Neural cell (in vitro differentiated cells): ENCODE data around the gene RAI1. TPM values are rescaled to one million over a fixed set of nuclear protein-coding genes. Genes with fewer than 3 reads are reported as not detected.
"Not testable (repeated sequence)": the region's sequence is repeated elsewhere in the genome, so short reads cannot be mapped to it uniquely, and the experiment has no call there.

Experiments used
- H2AFZ ChIP-seq: fragments of 200-600, 300-800 bp; sonication (generic), shearing (Covaris generic); 2 replicates; pipeline ENCODE4 v1.6.0; 2014; ENCODE audit warnings: low read depth, mild to moderate bottlenecking, antibody characterized with exemption, low read length, moderate library complexity
- H3F3A ChIP-seq: fragments of 200-600 bp; shearing (Covaris generic); 2 replicates; pipeline ENCODE4 v1.6.1; 2016; ENCODE audit warnings: mild to moderate bottlenecking, moderate library complexity, mixed read lengths, antibody characterized with exemption, low read length; ENCODE audit not compliant: insufficient read depth, poor library complexity, severe bottlenecking
- H3K27ac ChIP-seq: fragments of 200-600, 300-800 bp; sonication (generic), shearing (Covaris generic); 2 replicates; pipeline ENCODE4 v1.5.1; 2014; ENCODE audit warnings: mild to moderate bottlenecking, low read length, moderate library complexity
- H3K27me3 ChIP-seq: fragments of 300-800, 200-600 bp; sonication (generic), shearing (Covaris generic); 2 replicates; pipeline ENCODE4 v1.6.0; 2014; ENCODE audit warnings: mild to moderate bottlenecking, low read depth, low read length, moderate library complexity; ENCODE audit not compliant: insufficient read depth
- H3K36me3 ChIP-seq: fragments of 300-800, 200-600 bp; sonication (generic), shearing (Covaris generic); 2 replicates; pipeline ENCODE4 v1.5.1; 2014; ENCODE audit warnings: mild to moderate bottlenecking, antibody characterized with exemption, low read length, moderate library complexity; ENCODE audit not compliant: insufficient read depth
- H3K4me2 ChIP-seq: fragments of 300-800, 200-600 bp; sonication (generic), shearing (Covaris generic); 2 replicates; pipeline ENCODE4 v1.6.0; 2014; ENCODE audit warnings: mild to moderate bottlenecking, low read length
- H3K4me3 ChIP-seq: fragments of 300-800, 200-600 bp; sonication (generic), shearing (Covaris generic); 2 replicates; pipeline ENCODE4 v1.5.1; 2014; ENCODE audit warnings: mild to moderate bottlenecking, low read length, moderate library complexity
- H3K79me2 ChIP-seq: fragments of 200-600 bp; shearing (Covaris generic); replicated peaks from 2 replicates; pipeline ENCODE4 v1.6.0; 2014; ENCODE audit warnings: mild to moderate bottlenecking, low read length, moderate library complexity; ENCODE audit not compliant: insufficient read depth
- H3K9ac ChIP-seq: fragments of 300-800, 200-600 bp; sonication (generic), shearing (Covaris generic); 2 replicates; pipeline ENCODE4 v1.6.1; 2016; ENCODE audit warnings: mild to moderate bottlenecking, low read length, mixed read lengths
- H3K9me2 ChIP-seq: fragments of 200-600 bp; shearing (Covaris generic); 2 replicates; pipeline ENCODE4 v1.6.1; 2016; ENCODE audit warnings: mild to moderate bottlenecking, low read length, mixed read lengths; ENCODE audit not compliant: insufficient read depth
- H3K9me3 ChIP-seq: fragments of 200-600, 300-800 bp; sonication (generic), shearing (Covaris generic); 2 replicates; pipeline ENCODE4 v1.6.1; 2016; ENCODE audit warnings: mild to moderate bottlenecking, mixed run types, low read length, moderate library complexity, mixed read lengths
- H4K20me1 ChIP-seq: fragments of 200-600 bp; shearing (Covaris generic); 2 replicates; pipeline ENCODE4 v1.6.1; 2016; ENCODE audit warnings: mild to moderate bottlenecking, mixed run types; ENCODE audit not compliant: insufficient read depth
- EZH2 ChIP-seq: fragments of 200-600, 300-800 bp; shearing (Covaris generic), sonication (generic); IDR thresholded peaks from 2 replicates; pipeline ENCODE4 v1.6.1; 2014; ENCODE audit warnings: antibody characterized with exemption, low read length, borderline replicate concordance, mild to moderate bottlenecking; ENCODE audit not compliant: insufficient read depth, poor library complexity, severe bottlenecking
- MXI1 ChIP-seq: fragments of 450-650 bp; conservative IDR thresholded peaks from 2 replicates; pipeline ENCODE4 v1.6.1; 2014; ENCODE audit warnings: antibody characterized with exemption, mild to moderate bottlenecking; ENCODE audit not compliant: poor library complexity, severe bottlenecking
- RAD21 ChIP-seq: fragments of 450-650 bp; conservative IDR thresholded peaks from 2 replicates; pipeline ENCODE4 v1.6.1; 2014; ENCODE audit warnings: antibody characterized with exemption, mild to moderate bottlenecking, moderate library complexity
- TAF1 ChIP-seq: IDR thresholded peaks from 2 replicates; pipeline ENCODE4 v1.6.1; 2012; ENCODE audit warnings: low read depth
- polyA plus RNA-seq: library from polyadenylated mRNA; depleted of rRNA; stranded (reverse); fragments of >200 nt; gene quantifications from 2 replicates; pipeline ENCODE4 v1.2.3, GENCODE V29; 2014
- TF ChIP-seq, protein P1 (sequence below): IDR thresholded peaks from 2 replicates; pipeline ENCODE4 v1.6.1; 2012; ENCODE audit warnings: borderline replicate concordance

The RAI1 gene
- polyA plus RNA-seq, 1 donor from 2014 or later, result 16.9 TPM

GRCh38 chr17:17636272-17636885, 44.9 kb upstream of the RAI1 start:
- Histone ChIP-seq H3F3A (no peaks in the 10 kb centered on the region), H3K27me3 (no peaks in the 10 kb centered on the region), H3K9ac (no peak overlapping the region), H3K9me3 (no peaks in the 10 kb centered on the region), H2AFZ (no peak overlapping the region), H3K9me2 (no peaks in the 10 kb centered on the region), H3K36me3 (no peaks in the 10 kb centered on the region), H4K20me1 (no peaks in the 10 kb centered on the region), H3K4me3 (no peak overlapping the region), H3K79me2 (no peaks in the 10 kb centered on the region), H3K4me2 (no peak overlapping the region), H3K27ac (no peak overlapping the region)
- TF ChIP-seq TAF1 (no peak), MXI1 (no peak), RAD21 (no peak)
- TF ChIP-seq, protein P1, sequence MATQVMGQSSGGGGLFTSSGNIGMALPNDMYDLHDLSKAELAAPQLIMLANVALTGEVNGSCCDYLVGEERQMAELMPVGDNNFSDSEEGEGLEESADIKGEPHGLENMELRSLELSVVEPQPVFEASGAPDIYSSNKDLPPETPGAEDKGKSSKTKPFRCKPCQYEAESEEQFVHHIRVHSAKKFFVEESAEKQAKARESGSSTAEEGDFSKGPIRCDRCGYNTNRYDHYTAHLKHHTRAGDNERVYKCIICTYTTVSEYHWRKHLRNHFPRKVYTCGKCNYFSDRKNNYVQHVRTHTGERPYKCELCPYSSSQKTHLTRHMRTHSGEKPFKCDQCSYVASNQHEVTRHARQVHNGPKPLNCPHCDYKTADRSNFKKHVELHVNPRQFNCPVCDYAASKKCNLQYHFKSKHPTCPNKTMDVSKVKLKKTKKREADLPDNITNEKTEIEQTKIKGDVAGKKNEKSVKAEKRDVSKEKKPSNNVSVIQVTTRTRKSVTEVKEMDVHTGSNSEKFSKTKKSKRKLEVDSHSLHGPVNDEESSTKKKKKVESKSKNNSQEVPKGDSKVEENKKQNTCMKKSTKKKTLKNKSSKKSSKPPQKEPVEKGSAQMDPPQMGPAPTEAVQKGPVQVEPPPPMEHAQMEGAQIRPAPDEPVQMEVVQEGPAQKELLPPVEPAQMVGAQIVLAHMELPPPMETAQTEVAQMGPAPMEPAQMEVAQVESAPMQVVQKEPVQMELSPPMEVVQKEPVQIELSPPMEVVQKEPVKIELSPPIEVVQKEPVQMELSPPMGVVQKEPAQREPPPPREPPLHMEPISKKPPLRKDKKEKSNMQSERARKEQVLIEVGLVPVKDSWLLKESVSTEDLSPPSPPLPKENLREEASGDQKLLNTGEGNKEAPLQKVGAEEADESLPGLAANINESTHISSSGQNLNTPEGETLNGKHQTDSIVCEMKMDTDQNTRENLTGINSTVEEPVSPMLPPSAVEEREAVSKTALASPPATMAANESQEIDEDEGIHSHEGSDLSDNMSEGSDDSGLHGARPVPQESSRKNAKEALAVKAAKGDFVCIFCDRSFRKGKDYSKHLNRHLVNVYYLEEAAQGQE, result no peak

GRCh38 chr17:17638467-17638866, 42.8 kb upstream of the RAI1 start:
- H3K27ac ChIP-seq, result no peak overlapping the region
- H3K4me2 ChIP-seq, result no peak overlapping the region
- no peak overlapping the region for H3K4me3 ChIP-seq
- H3K36me3 ChIP-seq, result no peaks in the 10 kb centered on the region
- no peaks in the 10 kb centered on the region for H4K20me1 ChIP-seq
- H2AFZ ChIP-seq, result no peak overlapping the region
- no peak overlapping the region for H3K9ac ChIP-seq
- no peaks in the 10 kb centered on the region for H3K79me2 ChIP-seq
- no peaks in the 10 kb centered on the region for H3K9me3 ChIP-seq
- TF ChIP-seq EZH2, result no peak
- H3K9me2 ChIP-seq, result no peaks in the 10 kb centered on the region
- no peaks in the 10 kb centered on the region for H3K27me3 ChIP-seq
- H3F3A ChIP-seq, result no peaks in the 10 kb centered on the region

- not testable (repeated sequence) for H3K27ac ChIP-seq, H3K9ac ChIP-seq, H3K4me3 ChIP-seq, H3K27me3 ChIP-seq, H3K9me2 ChIP-seq, H4K20me1 ChIP-seq, H3K79me2 ChIP-seq, H3F3A ChIP-seq, H3K4me2 ChIP-seq, H3K9me3 ChIP-seq, H2AFZ ChIP-seq, H3K36me3 ChIP-seq
These were observed 41.5 kb upstream of the RAI1 start for GRCh38 chr17:17639661-17640270.
